IPS-15b (cell line): ENCODE results near the gene HACL1.

Experiments
- H3K27me3 ChIP-seq: one replicate; pipeline ENCODE4 v1.6.1; 2013; ENCODE audit warnings: low read length; ENCODE audit not compliant: control insufficient read depth, insufficient read depth
- H3K36me3 ChIP-seq: one replicate; pipeline ENCODE4 v1.6.1; 2013; ENCODE audit warnings: low read length; ENCODE audit not compliant: control insufficient read depth, insufficient read depth
- H3K4me1 ChIP-seq: one replicate; pipeline ENCODE4 v1.6.1; 2013; ENCODE audit warnings: mild to moderate bottlenecking, low read length; ENCODE audit not compliant: control insufficient read depth, insufficient read depth
- H3K4me3 ChIP-seq: one replicate; pipeline ENCODE4 v1.5.1; 2013; ENCODE audit warnings: low read depth, low read length
- H3K9ac ChIP-seq: one replicate; pipeline ENCODE4 v1.6.1; 2013; ENCODE audit warnings: low read depth, mild to moderate bottlenecking, low read length
- H3K9me3 ChIP-seq: one replicate; pipeline ENCODE4 v1.6.1; 2013; ENCODE audit warnings: mild to moderate bottlenecking, low read length; ENCODE audit not compliant: control insufficient read depth, insufficient read depth

HACL1 gene

DNA sequence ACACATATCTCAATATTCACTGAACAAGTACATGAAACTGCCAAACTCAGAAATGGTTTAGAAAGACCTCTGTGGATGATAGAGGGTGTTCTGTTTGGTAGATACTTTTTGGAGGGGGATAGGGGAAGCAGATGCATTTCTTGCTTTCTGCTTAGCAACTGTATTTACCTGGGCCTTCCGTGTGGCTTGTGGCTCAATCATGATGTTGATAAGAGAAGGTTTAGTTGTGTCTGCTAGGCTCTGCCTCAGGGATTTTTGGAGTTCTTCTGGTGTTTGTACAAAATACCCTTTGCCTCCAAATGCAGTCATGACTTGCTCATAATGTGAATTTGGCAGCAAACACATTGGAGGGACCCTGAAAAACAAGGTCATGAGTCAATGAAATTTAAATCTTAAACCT lies 38.2 kb downstream of the HACL1 start:
- Histone ChIP-seq H3K4me3 (no peak overlapping the region), H3K9ac (no peak overlapping the region), H3K27me3 (no peaks in the 10 kb centered on the region), H3K36me3 (peaks cover 21% of the 10 kb centered on the region), H3K4me1 (no peaks in the 10 kb centered on the region), H3K9me3 (no peaks in the 10 kb centered on the region)

GRCh38 chr3:15562560-15562959 lies 38.8 kb downstream of the HACL1 start:
- H3K36me3 ChIP-seq, result peaks cover 18% of the 10 kb centered on the region
- no peaks in the 10 kb centered on the region for H3K27me3 ChIP-seq
- H3K4me3 ChIP-seq, result no peak overlapping the region
- H3K4me1 ChIP-seq, result peaks cover 2% of the 10 kb centered on the region
- no peak overlapping the region for H3K9ac ChIP-seq
- no peaks in the 10 kb centered on the region for H3K9me3 ChIP-seq

DNA sequence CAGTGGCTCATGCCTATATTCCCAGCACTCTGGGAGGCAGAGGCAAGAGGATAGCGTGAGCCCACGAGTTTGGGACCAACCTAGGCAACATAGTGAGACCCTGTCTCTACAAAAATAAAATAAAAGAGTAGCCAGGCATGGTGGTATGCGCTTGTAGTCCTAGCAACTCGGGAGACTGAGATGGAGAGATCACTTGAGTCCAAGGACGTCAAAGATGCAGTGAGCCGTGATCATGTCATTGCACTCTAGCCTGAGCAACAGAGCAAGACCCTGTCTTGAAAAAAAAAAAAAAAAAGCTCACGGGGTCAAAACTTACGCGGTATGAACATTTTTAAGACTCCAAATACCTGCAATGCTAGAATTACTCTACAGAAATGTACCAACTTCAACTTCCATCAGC lies 42.8 kb downstream of the HACL1 start:
- Histone ChIP-seq H3K9me3 (no peaks in the 10 kb centered on the region), H3K36me3 (peaks cover 12% of the 10 kb centered on the region), H3K4me1 (peaks cover 2% of the 10 kb centered on the region), H3K4me3 (no peak overlapping the region), H3K27me3 (no peaks in the 10 kb centered on the region), H3K9ac (no peak overlapping the region)

DNA sequence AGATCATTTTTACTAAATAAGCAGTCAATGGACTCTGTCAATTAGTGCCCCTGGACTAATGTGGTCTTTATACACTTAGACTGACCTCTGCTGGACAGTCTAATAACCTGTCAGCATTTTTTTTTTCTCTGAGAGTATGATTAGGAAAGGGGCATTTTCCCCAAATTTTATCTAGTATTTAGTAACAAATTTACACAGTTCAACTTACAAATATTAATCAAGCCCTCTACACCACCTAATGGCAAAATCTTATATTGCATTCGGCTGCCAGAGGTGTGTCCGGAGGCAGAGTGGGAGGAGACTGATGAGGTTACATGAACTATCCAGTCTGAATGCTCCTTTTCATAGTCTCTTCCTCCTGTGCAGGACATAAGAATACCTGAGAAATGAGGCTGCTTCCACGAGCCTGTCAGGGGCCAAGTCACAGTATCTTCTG lies 43.8 kb downstream of the HACL1 start:
- Histone ChIP-seq H3K27me3 (no peaks in the 10 kb centered on the region), H3K36me3 (peaks cover 2% of the 10 kb centered on the region), H3K4me1 (peaks cover 2% of the 10 kb centered on the region), H3K4me3 (no peak overlapping the region), H3K9me3 (no peaks in the 10 kb centered on the region), H3K9ac (no peak overlapping the region)

- Histone ChIP-seq H3K4me3 (no peak overlapping the region), H3K9me3 (no peaks in the 10 kb centered on the region), H3K27me3 (no peaks in the 10 kb centered on the region), H3K4me1 (peaks cover 2% of the 10 kb centered on the region), H3K36me3 (no peaks in the 10 kb centered on the region), H3K9ac (no peak overlapping the region)
These were observed 44.9 kb downstream of the HACL1 start for GRCh38 chr3:15556512-15556911.

- no peaks in the 10 kb centered on the region for H3K36me3 ChIP-seq
- H3K9me3 ChIP-seq, result no peaks in the 10 kb centered on the region
- no peaks in the 10 kb centered on the region for H3K27me3 ChIP-seq
- no peak overlapping the region for H3K9ac ChIP-seq
- peaks cover 2% of the 10 kb centered on the region for H3K4me1 ChIP-seq
- H3K4me3 ChIP-seq, result no peak overlapping the region
These were observed 47.6 kb downstream of the HACL1 start for GRCh38 chr3:15553749-15554148.

- Histone ChIP-seq H3K4me1 (no peaks in the 10 kb centered on the region), H3K9ac (no peak overlapping the region), H3K9me3 (no peaks in the 10 kb centered on the region), H3K27me3 (no peaks in the 10 kb centered on the region), H3K4me3 (no peak overlapping the region), H3K36me3 (no peaks in the 10 kb centered on the region)
These were observed 49.5 kb downstream of the HACL1 start for GRCh38 chr3:15551902-15552301.

GRCh38 chr3:15549846-15550245 lies 51.5 kb downstream of the HACL1 start:
- no peaks in the 10 kb centered on the region for H3K4me1 ChIP-seq

DNA sequence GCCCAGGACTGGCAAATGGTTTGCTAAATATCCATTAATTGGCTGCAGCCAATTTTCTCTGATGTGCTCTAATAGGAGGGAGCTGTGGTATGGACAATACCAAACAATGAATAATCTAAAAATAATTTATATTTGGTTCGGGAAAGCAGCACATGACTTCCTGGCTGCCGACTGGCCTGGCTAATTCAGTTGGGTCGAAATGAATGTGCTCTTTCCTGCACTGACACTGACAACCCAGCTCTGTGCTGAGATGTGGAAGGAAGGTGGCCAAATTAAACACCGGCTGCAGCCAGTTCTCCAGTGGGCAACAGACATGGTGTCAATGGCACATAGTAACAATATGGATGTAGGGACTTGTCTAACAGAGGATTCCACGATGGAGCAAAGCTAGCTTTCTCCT lies 58.8 kb downstream of the HACL1 start:
- Histone ChIP-seq H3K4me3 (no peak overlapping the region), H3K9ac (no peak overlapping the region), H3K36me3 (no peaks in the 10 kb centered on the region), H3K9me3 (no peaks in the 10 kb centered on the region), H3K27me3 (no peaks in the 10 kb centered on the region), H3K4me1 (no peaks in the 10 kb centered on the region)

More at GRCh38 chr3:15549846-15550245, 51.5 kb downstream of the HACL1 start:
- Histone ChIP-seq H3K9ac (no peak overlapping the region), H3K27me3 (no peaks in the 10 kb centered on the region), H3K4me3 (no peak overlapping the region), H3K36me3 (no peaks in the 10 kb centered on the region), H3K9me3 (no peaks in the 10 kb centered on the region)

- Histone ChIP-seq H3K4me3 (no peak overlapping the region), H3K9me3 (no peaks in the 10 kb centered on the region), H3K27me3 (no peaks in the 10 kb centered on the region), H3K9ac (no peak overlapping the region), H3K4me1 (no peaks in the 10 kb centered on the region), H3K36me3 (no peaks in the 10 kb centered on the region)
These were observed 60.0 kb downstream of the HACL1 start for GRCh38 chr3:15541371-15541770.

DNA sequence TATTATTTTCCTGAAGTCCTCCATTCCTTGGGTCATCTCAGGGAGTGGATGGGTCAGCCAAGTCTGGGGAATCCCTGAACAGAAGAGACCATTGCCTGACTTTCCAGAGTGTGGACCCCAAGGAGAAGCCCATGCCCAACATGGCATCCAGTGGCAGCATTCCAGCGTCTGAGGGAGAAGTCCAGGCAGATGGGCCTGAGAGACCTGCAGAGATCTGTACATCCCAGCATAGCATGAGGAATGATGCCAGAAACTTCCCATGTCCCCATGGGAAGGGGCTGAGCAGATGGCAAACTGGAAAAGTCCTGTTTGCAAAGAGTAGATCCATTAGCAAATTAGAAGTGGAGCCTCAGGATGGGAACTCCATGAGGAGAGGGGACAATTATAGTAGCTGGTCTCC lies 62.3 kb downstream of the HACL1 start:
- no peaks in the 10 kb centered on the region for H3K27me3 ChIP-seq
- no peak overlapping the region for H3K9ac ChIP-seq
- H3K36me3 ChIP-seq, result no peaks in the 10 kb centered on the region

DNA sequence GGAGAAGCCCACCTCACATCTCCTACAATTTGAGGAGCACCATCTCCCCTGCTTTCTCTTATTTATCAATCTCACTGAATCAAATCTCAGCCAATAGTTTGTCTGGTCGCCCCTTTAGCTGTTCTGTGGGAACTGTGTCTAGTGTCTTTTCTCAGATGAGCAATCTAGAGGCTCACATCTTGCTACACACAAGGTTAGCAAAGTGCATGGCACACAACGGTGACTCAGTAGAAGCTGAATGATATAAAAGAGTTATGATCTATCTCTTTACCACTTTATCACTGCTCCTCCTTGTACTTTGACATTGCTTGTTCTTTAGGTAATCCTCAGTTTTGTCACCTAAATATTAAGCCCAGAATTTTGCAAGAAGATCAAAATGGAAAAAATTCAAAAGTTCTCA lies 63.0 kb downstream of the HACL1 start:
- no peaks in the 10 kb centered on the region for H3K36me3 ChIP-seq

More for the DNA sequence above, 62.3 kb downstream of the HACL1 start:
- no peak overlapping the region for H3K4me3 ChIP-seq
- no peaks in the 10 kb centered on the region for H3K9me3 ChIP-seq
- H3K4me1 ChIP-seq, result no peaks in the 10 kb centered on the region

DNA sequence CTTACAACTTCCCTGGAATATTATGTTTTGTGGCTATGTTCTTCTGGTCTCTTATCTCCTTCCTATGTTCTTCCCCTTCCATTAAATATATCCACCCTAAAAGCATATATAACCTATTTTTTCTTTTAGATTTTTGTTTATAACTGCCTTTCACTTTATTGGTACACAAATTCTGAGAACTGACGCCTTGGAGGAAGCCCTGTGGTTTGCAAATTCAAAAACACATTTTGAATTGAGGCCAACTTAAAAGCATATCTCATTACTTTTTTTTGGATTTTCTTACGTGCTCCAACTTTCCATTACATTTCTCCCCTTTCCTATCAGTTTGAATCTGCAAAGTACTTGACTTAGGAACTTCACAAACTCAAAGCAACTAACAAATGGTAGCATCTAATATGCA lies 64.5 kb downstream of the HACL1 start:
- Histone ChIP-seq H3K9ac (no peak overlapping the region), H3K4me1 (no peaks in the 10 kb centered on the region), H3K36me3 (no peaks in the 10 kb centered on the region), H3K4me3 (no peak overlapping the region), H3K27me3 (no peaks in the 10 kb centered on the region), H3K9me3 (no peaks in the 10 kb centered on the region)

More for the DNA sequence above, 63.0 kb downstream of the HACL1 start:
- no peaks in the 10 kb centered on the region for H3K4me1 ChIP-seq
- no peak overlapping the region for H3K4me3 ChIP-seq
- no peak overlapping the region for H3K9ac ChIP-seq
- H3K27me3 ChIP-seq, result no peaks in the 10 kb centered on the region
- H3K9me3 ChIP-seq, result no peaks in the 10 kb centered on the region
